Dermis microvascular lymphatic vessel endothelial cell (primary cell): ENCODE results near the gene SLC46A2. TPM values are rescaled to one million over a fixed set of nuclear protein-coding genes. Genes with fewer than 3 reads are reported as not detected.

Source experiments
- DNase-seq, 2 donors: peaks; one replicate each; pipeline versions ENCODE4 v3.0.0 to v3.0.0-alpha.2; 2010; ENCODE audit warnings: low read depth in 2 of 2
- total RNA-seq: library from RNA; depleted of rRNA; stranded (reverse); fragments of >200 nt; gene quantifications from 2 replicates; pipeline ENCODE4 v1.2.1, GENCODE V29; 2014

SLC46A2 gene, protein sequence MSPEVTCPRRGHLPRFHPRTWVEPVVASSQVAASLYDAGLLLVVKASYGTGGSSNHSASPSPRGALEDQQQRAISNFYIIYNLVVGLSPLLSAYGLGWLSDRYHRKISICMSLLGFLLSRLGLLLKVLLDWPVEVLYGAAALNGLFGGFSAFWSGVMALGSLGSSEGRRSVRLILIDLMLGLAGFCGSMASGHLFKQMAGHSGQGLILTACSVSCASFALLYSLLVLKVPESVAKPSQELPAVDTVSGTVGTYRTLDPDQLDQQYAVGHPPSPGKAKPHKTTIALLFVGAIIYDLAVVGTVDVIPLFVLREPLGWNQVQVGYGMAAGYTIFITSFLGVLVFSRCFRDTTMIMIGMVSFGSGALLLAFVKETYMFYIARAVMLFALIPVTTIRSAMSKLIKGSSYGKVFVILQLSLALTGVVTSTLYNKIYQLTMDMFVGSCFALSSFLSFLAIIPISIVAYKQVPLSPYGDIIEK
- total RNA-seq: not detected in 2 replicates

DNA sequence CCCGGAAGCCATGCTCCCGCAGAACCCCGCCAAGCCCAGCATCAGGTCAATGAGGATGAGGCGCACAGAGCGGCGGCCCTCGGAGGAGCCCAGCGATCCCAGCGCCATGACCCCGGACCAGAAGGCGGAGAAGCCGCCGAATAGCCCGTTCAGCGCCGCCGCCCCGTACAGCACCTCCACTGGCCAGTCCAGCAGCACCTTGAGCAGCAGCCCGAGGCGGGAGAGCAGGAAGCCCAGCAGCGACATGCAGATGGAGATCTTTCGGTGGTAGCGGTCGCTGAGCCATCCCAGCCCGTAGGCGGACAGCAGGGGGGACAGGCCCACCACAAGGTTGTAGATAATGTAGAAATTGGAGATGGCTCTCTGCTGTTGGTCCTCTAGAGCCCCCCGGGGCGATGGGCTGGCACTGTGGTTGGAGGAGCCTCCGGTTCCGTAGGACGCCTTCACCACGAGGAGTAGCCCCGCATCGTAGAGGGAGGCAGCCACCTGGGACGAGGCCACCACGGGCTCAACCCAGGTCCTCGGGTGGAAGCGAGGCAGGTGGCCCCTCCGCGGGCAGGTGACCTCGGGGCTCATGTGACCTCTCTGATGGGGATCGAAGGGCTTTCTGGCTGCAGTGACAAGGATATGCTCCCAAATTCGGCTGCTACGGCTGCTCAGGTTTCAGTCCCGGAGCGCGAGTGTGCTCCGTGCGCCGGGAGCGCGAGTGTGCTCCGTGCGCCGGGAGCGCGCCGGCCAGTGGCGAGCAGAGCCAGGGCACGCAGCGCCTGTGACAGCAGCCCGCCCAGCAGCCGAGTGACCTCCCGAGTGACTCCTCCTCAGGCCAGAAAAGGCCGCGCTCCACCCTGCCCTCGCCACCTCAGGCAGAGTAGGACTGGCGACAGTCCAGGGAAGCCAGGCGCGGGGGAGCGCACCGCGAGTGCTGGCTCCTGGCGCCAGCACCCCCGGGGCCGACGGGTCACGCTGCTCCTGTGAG lies at the start of gene SLC46A2:
SLC46A2 (minus strand) TSS at position 771 of the 976 bp plus-strand sequence; CDS start at position 576, 195 bp downstream.
- DNase-seq: no peak

DNA sequence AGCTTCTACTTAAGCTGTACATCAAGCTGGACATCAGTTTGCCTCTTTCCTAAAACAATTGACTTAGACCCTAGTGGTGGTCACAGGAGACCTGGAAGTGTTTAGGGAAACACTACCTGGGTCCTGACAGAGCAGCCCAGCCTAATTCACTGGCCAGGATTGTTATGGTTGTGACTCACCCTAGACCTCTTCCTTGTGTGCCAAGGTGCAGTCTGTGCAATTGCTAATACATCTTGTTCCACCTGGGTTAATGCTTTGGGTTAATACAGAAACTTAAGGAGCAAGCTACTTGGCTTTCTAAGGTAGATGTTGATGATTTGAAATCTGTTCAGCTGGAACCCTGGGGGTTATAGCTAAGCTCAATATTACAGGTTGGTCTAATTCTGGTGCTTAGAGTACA lies 48.7 kb upstream of the SLC46A2 start:
- DNase-seq: no peak

DNA sequence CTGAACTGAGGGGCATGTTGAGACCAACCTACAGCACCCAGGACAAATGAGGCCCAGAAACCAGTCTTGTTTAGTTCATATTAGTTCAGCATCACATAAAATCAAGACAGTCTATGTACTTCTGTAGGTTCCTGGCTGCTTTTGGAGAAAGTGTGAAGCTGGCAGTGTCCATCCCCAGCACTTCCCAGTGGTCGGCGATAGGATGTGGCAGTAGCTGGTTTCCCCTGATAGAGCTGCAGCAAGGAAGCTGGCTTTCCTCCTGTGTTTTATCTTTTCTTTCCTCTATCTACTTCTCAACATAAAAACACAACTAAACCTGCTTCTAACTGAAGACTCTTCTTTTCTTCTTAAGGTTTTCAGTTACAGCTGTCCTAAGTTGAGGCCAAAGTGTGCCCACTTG lies 43.0 kb upstream of the SLC46A2 start:
- no peak for DNase-seq

DNA sequence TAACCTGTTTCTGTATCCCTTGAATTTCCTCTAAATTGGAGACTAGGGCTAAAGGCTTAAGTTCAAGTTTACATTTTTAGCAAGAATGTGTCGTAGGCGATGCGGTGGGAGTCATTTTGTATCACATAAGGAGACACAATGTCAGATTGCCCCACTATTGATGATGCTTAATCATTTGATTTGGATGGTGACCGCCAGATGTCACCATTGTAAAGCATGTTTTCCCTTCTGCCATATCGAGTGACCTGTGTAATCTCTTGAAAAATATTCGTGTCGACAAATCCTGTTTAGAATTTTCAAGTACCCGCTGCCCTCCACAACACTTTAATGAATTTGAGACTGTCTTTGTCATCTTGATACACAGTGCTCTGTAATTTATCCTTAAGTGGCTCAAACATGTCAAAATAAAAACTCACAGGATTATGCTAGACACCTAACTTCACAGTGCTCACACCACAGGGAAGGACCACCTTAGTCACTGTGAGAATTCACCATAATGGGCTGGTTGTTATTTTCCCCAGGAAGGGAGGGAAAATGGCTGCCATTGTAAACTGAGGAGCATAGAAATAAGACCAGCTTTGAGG lies 34.5 kb upstream of the SLC46A2 start:
- DNase-seq: peak; percentile 14 to 43

DNA sequence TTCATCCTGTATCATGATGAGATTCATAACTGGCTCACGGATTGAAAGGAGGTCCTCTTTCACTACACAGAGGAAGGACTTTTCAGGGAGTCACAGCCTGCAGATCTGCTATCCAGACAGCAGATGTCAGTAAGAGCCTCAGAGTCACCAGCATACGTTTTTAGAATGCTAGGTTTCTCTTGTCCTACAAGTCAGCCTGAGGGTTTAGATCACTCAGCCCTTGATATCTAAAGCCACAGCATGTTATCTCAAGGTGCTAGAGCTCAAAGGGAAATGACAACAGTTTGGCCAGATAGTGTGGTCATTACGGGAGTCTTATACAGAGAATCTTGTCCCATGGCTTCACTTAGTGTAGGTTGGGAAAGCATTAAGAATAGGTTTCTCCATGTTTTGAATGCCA lies 30.9 kb upstream of the SLC46A2 start:
- peak; percentile 12 to 49 for DNase-seq

DNA sequence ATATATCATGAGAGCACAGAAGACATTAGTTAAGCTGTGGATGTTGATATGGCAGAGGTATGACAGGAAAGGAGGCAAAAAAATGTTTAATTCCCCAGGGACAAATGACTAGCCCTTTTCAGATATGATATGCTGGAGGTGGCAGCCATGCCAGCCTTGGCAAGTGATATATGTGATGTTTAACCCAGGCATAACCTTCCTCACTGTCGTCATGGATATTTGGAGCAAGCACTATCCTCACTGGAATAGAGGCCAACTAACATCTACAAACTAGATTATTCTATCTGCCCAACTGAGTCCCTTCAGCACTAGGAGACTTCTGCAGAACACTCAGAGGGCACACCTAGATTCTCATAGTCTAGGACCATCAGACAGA lies 27.3 kb upstream of the SLC46A2 start:
- DNase-seq: no peak

DNA sequence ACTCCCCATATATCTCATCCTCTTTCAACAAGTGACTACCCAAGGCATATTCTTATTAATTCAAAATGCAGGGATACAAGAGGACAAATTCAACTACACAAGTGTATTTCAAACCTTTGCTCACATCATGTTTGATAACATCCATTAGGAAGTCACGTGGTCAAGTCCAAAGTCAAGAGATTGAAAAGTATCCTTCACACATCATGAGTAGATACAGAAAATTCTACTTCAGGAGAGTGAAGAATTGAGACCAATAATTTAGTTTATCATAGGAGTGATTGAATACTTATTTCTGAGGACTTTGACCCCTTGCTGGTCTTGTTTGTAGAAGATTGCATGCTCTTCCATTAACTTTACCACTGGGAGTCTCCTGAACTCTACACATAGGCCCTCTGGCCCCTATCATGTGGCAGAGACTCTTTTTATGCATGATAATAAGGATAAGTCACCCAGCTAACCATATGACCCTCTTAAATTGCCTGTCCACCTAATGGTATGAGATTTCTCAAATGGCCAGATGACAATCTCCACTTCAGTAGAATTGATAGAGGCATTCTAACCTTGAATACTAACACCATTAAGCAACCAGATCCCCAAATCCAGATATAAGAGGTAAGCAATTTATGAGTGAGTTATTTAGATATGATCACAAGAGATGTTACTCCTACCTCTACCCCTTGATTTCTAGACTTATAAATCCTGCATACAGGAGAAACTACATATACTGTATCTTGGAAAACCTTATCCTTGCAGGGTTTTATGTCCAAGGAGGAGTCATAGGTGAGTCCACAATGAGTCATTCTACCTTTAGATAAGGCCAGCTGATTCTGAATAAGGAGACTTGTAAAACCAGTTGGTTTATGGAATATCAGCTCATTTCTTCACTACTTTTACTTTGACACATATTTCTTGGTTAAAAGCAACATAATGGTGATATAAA lies 26.6 kb upstream of the SLC46A2 start:
- DNase-seq: no peak

DNA sequence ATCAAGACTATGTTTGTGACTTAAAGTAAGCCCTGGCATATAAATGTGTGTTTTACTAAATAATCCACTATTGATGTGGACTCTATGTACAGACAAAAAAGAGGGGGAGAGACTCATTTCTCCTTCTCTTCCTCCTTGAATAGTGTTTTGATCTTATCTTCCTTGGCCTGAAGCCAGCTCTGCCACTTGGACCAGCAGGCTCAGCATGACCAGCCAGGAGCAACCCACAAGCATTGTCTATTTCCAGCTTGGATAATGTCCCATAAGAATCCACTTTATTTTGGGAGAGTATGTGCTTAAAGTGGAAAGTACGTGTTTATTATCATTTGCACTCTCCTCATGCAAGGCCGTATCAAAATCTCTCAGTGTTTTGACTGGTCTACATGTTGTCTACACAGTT lies 23.8 kb upstream of the SLC46A2 start:
- DNase-seq: no peak

DNA sequence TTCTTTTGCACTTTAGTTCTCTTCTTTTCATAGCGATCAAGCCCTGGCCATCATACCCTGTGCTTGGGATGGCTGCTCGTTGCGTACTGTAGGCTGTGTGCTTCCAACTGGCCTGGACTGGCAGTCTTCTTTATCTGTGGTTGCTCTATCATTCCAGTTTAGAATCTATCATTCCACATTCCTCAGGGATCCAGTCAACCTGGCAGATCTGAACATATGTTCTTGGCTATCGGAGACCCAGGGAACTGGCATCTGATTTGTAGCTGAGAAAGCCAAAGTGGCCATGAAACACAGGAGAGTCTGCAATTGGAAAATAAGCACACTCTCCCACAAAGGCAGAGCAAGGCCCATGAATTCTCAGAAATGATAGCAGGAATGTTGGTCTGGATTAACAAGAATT lies 22.6 kb upstream of the SLC46A2 start:
- no peak for DNase-seq

DNA sequence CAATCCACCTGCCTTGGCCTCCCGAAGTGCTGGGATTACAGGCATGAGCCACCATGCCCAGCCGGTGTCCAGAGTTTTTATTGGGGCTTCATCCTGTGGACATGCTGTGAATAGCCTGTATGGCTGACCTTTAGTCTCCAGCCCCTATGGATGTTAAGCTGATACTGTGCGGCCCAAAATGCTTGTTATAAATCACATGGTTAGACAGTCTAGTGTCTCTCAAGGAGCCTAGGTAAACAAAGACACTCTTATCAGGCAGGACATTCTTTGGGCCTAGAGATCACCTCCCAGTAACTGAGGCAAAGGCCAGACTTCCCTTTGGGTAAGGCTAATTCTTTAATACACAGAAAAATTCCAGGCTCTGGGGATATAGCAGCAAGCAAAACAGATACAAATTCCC lies 22.0 kb upstream of the SLC46A2 start:
- no peak for DNase-seq

DNA sequence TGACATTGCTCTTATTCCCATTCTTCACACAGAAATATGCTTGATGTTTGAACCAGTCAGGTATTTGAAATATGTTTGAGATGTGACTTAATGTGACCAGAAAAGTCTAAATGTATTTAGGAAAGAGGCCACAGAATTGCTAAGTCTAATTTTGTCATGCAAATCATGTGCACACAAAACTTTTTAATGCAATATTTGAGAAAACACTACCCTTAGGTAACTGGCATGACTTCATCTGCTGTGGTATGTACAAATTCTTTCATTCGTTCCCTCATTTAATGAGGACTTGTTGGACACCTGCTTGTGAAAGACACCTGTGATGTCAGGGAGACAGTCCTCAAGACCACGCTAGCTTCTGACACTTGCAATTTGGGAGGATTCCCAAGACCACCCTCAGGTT lies 21.1 kb upstream of the SLC46A2 start:
- DNase-seq: no peak

DNA sequence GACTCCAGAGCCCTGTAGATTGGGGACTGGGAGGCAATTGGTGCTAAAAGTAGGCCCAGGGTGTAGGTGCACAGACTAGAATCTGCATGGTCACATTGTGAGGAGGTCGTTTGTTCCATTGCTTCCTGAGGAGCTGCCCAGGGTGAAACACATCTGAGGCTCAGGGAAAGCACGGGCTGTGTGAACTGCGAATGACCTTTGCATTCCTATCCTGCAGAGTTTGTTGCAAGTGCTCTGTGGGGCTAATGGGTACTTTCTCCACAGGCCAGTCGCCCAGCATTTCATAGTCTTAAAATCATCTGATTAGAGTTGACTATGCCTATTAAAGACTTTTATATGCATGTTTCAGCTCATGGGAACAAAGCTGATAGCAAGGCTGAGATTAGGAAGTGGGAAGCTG lies 14.4 kb upstream of the SLC46A2 start:
- DNase-seq: no peak

DNA sequence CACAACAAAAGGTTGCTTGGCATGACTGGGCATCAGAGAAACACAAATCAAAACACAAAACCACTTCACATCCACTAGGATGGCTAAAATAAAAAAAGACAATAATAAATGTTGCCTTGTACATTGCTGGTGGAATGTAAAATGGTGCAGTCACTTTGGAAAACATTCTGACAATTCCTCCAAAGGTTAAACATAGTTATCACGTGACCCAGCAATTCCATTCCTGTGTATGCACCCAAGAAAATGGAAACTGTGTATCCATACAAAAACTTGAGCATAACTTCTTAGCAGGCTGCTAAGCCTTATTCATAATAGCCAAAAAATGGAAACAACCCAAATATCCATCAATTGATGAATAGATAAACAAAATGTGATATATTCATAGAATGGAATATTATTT lies 10.2 kb upstream of the SLC46A2 start:
- DNase-seq: no peak

DNA sequence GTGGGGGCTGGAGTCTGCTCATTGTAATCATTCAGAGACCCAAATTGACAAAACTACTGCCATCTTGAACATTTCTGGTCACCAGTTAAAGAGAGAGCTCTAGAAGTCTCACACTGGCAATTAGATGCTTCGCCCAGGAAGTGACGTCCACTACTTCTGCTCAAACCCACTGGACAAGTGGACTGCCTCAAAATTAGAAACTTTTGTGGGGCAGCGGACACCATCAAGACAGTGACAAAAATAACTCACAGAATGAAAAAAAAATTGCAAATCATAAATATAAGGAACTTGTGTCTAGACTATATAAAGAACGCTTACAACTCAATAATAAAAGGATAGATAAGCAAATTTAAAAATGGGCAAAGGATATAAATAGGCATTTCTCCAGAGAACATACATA lies 9.8 kb upstream of the SLC46A2 start:
- no peak for DNase-seq

DNA sequence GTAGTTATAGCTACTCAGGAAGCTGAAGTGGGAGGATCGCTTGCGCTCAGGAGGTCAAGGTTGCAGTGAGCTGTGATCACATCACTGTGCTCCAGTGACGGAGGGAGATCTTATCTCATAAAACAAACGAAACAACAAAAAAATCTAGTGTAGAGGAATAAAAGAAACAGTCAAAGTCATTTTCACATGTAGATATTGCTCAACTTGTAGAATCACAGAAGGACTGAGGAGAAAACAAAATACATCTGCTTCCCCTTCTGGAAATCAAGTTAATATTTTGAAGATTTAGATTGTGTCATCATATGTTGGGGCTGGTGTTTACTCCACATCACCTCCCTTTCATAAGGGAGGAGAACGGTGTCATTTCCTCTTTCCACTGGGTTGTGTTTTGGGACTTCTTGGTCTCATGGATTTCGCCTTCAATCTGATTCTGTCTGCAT lies 8.2 kb upstream of the SLC46A2 start:
- no peak for DNase-seq

DNA sequence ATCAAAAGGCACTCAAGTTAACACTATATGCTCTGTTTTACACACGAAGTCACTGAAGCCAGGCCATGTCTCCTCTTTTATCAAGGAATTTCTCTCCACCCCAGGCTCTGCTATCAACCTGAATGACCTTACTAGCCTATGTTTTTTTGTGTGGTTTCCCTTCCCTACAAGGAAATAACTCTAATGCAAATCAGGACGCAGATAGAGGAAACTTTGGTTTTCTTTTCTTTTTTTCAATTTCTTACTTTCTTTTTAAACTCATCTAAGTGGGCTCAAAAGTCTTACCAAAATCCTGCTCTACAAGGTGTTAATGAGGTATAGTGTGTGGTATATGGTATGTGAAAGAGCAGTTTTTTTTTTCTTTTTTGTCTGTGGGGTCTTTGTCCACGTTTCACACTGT lies 5.5 kb upstream of the SLC46A2 start:
- no peak for DNase-seq

DNA sequence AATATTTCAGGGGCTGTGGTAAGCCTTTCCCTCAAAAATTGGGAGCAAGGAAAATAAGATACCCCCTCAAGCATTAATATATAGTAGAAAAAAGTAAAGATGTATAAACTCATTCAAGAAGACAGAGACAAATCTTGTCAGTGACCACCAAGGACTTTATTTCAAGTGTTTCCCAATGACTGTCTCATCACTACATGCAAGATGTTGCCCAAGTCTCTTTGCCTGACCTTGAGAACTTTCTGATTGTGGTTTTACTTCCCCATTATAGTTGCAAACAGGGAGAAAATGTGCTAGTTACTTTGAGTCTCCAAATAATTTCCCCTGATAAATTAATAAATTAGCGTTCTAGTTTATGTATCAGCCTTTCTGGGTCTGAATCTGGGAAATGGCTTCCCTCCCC lies 4.0 kb upstream of the SLC46A2 start:
- no peak for DNase-seq

DNA sequence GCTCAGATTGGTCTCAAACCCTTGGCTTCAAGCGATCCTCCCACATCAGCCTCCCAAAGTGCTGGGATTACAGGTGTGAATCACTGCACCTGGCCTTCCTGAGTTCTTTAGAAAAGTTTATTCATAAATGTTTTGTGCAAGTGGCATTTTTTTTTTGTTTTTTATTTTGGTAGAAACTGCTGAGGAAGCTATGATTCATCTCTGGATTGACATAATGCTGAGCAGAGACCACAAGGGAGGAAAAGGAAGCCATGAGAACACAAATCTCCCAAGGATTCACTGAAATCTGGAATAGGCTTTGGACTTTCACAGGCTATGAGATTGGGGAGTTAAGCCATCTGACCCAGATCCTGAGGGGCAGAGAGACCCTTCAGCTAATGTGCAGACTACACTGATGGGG lies 3.4 kb upstream of the SLC46A2 start:
- peak in 1 of 2 donors; percentile 57 for DNase-seq

DNA sequence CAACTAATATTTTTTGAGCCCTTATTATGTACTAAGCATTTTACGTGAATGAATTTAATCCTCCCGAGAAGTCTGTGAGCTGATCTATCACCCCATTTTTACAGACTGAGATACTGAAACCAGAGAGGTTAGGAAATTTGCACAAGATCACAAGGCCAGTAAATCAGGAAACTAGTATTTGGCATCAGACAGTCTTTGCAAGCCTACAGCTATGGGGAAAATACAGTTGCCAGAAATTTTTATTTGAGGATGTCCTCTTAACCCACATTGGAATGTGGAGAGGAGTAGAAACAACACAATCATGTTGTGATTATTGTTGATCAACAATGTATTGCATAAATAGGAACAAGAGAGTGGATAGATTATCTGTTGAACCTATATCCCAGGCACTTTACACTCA lies 2.3 kb upstream of the SLC46A2 start:
- DNase-seq: no peak

DNA sequence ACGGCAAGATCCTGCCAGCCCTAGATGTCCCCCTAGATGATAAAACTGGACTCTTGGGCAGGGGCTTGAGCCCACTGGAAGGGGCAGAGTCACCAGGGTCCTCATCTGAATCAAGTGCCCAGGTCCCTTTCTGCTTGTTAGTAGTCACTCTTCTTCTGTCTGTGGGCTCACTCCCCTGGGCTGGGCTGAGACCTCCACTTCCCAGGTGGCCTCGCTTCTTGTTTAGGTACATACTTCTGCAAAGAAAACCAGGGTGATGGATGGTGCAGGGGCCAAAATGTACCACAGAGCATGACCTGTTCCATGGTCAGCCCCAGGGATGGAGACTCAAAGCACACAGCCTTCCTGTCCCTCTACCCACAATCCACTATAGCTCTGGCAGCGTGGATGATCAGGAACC lies 845 bp upstream of the SLC46A2 start:
- DNase-seq: no peak

DNA sequence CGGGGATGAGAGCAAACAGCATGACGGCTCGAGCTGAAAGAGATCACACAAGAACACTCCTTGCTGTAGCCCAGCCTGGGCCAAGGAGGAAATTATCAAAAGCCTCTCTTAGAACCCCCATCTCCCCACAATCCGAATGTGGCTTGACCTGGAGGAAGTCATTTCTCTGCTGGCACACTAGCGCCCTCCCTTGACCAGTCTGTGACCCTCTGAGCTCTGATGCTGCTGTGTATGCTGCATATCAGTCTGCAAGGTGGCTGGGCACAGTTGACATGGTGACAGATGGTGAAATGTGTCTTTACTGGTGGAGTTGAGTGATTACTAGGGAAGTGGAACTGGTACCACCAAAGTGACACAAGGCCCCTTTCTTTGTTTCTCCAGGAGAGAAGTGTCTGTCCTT lies 3.3 kb downstream of the SLC46A2 start:
- DNase-seq: no peak
